Trophoblast cell (in vitro differentiated cells and primary cell): ENCODE results near the gene PRR7.
A peak's percentile ranks its signal among the peaks of the same experiment; 100 is the strongest.

Experiments used
- DNase-seq, 2 donors: peaks; one replicate each; pipeline ENCODE4 v3.0.0-alpha.2; 2016
- H2AFZ ChIP-seq: 2 replicates; pipeline ENCODE4 v1.6.1; 2013; ENCODE audit warnings: low read length, moderate library complexity, mild to moderate bottlenecking; ENCODE audit not compliant: insufficient read depth, poor library complexity
- H2AK5ac ChIP-seq: 2 replicates; pipeline ENCODE4 v1.6.1; 2013; ENCODE audit warnings: mild to moderate bottlenecking, low read length
- H2BK120ac ChIP-seq: 2 replicates; pipeline ENCODE4 v1.6.1; 2013; ENCODE audit warnings: low read length, mild to moderate bottlenecking, moderate library complexity; ENCODE audit not compliant: insufficient read depth, poor library complexity
- H2BK12ac ChIP-seq: 2 replicates; pipeline ENCODE4 v1.6.1; 2013; ENCODE audit warnings: mild to moderate bottlenecking, low read length, moderate library complexity
- H2BK5ac ChIP-seq: 2 replicates; pipeline ENCODE4 v1.6.1; 2013; ENCODE audit warnings: low read length, low read depth, moderate library complexity, mild to moderate bottlenecking; ENCODE audit not compliant: poor library complexity
- H3K14ac ChIP-seq: 2 replicates; pipeline ENCODE4 v1.6.1; 2013; ENCODE audit warnings: mild to moderate bottlenecking, low read length
- H3K18ac ChIP-seq: 2 replicates; pipeline ENCODE4 v1.6.1; 2013; ENCODE audit warnings: mild to moderate bottlenecking, low read length
- H3K23ac ChIP-seq: 2 replicates; pipeline ENCODE4 v1.6.1; 2013; ENCODE audit warnings: low read length
- H3K27ac ChIP-seq: 2 replicates; pipeline ENCODE4 v1.5.1; 2013; ENCODE audit warnings: low read depth, mild to moderate bottlenecking, inconsistent platforms, low read length, moderate library complexity
- H3K27me3 ChIP-seq: 2 replicates; pipeline ENCODE4 v1.6.1; 2013; ENCODE audit warnings: inconsistent platforms, mild to moderate bottlenecking, low read length, moderate library complexity; ENCODE audit not compliant: insufficient read depth
- H3K36me3 ChIP-seq, 2 experiments: 1 replicate in 1 of 2; 2 replicates in 1 of 2; pipeline ENCODE4 v1.6.1; 2013; ENCODE audit warnings: low read length in 2 of 2, mild to moderate bottlenecking in 2 of 2, moderate library complexity in 1 of 2; ENCODE audit not compliant: insufficient read depth in 2 of 2, control insufficient read depth in 1 of 2
- H3K4ac ChIP-seq: 2 replicates; pipeline ENCODE4 v1.6.1; 2013; ENCODE audit warnings: low read depth, mild to moderate bottlenecking, low read length, moderate library complexity
- H3K4me1 ChIP-seq, 2 experiments: 1 replicate in 1 of 2; 2 replicates in 1 of 2; pipeline ENCODE4 v1.6.1; 2013; ENCODE audit warnings: low read length in 2 of 2, mild to moderate bottlenecking in 2 of 2, moderate library complexity in 1 of 2; ENCODE audit not compliant: insufficient read depth in 2 of 2, control insufficient read depth in 1 of 2
- H3K4me2 ChIP-seq: 2 replicates; pipeline ENCODE4 v1.6.1; 2013; ENCODE audit warnings: inconsistent platforms, mild to moderate bottlenecking, low read length, moderate library complexity
- H3K4me3 ChIP-seq: 2 replicates; pipeline ENCODE4 v1.5.1; 2013; ENCODE audit warnings: mild to moderate bottlenecking, low read depth, low read length, inconsistent platforms
- H3K79me1 ChIP-seq: one replicate; pipeline ENCODE4 v1.6.1; 2013; ENCODE audit warnings: low read length
- H3K79me2 ChIP-seq: 2 replicates; pipeline ENCODE4 v1.6.1; 2013; ENCODE audit warnings: low read length, mild to moderate bottlenecking; ENCODE audit not compliant: control insufficient read depth, insufficient read depth, poor library complexity
- H3K9ac ChIP-seq: 2 replicates; pipeline ENCODE4 v1.6.1; 2013; ENCODE audit warnings: mild to moderate bottlenecking, low read length
- H3K9me3 ChIP-seq: 2 replicates; pipeline ENCODE4 v1.6.1; 2013; ENCODE audit warnings: low read depth, mild to moderate bottlenecking, control low read depth, inconsistent platforms, low read length; ENCODE audit not compliant: insufficient read depth
- H4K12ac ChIP-seq: 2 replicates; pipeline ENCODE4 v1.6.1; 2013; ENCODE audit warnings: low read depth, mild to moderate bottlenecking, low read length, moderate library complexity
- H4K8ac ChIP-seq: 2 replicates; pipeline ENCODE4 v1.6.1; 2013; ENCODE audit warnings: low read depth, mild to moderate bottlenecking, low read length, moderate library complexity
- H4K91ac ChIP-seq: one replicate; pipeline ENCODE4 v1.6.1; 2013; ENCODE audit warnings: low read depth, mild to moderate bottlenecking, low read length, moderate library complexity
- WGBS: extraction: QIAGEN DNeasy Blood & Tissue Kit; methylation state at CpG from one replicate; pipeline ENCODE4 v1.1.7; 2013; ENCODE audit warnings: missing lambda C conversion rate; ENCODE audit not compliant: insufficient read length, insufficient coverage; ENCODE audit errors: extremely low coverage; 5-methylcytosine and 5-hydroxymethylcytosine counted together

PRR7 gene

GRCh38 chr5:177434437-177434836 is 12.2 kb upstream of the PRR7 start:
- Histone ChIP-seq H3K18ac (no peak overlapping the region), H3K9me3 (peaks cover 1% of the 10 kb centered on the region), H3K27ac (no peak overlapping the region), H3K4me1 (no peaks in the 10 kb centered on the region), H2BK5ac (no peak overlapping the region), H4K91ac (no peak overlapping the region), H3K4me2 (no peak overlapping the region), H4K12ac (no peak overlapping the region), H2BK12ac (no peak overlapping the region), H3K4ac (no peak overlapping the region), H3K9ac (no peak overlapping the region), H2BK120ac (no peak overlapping the region), H3K79me2 (no peaks in the 10 kb centered on the region), H2AFZ (no peak overlapping the region), H3K4me3 (no peak overlapping the region), H3K27me3 (no peaks in the 10 kb centered on the region), H3K79me1 (no peaks in the 10 kb centered on the region), H3K23ac (no peak overlapping the region), H3K36me3 (peaks cover 62 to 70% of the 10 kb centered on the region in 2 experiments), H2AK5ac (no peak overlapping the region), H4K8ac (no peak overlapping the region), H3K14ac (no peak overlapping the region)
- no CpG with 5 or more reads among the region's 8 CpGs for WGBS
- no peak for DNase-seq

- H3K4me3 ChIP-seq, result no peak overlapping the region
- no peak overlapping the region for H3K4ac ChIP-seq
- H2BK5ac ChIP-seq, result no peak overlapping the region
- no CpG with 5 or more reads among the region's 20 CpGs for WGBS
- H3K18ac ChIP-seq, result no peak overlapping the region
- no peaks in the 10 kb centered on the region for H3K4me1 ChIP-seq
- H4K91ac ChIP-seq, result no peak overlapping the region
- H3K14ac ChIP-seq, result no peak overlapping the region
- H4K12ac ChIP-seq, result no peak overlapping the region
- H3K36me3 ChIP-seq, result peaks cover 62 to 68% of the 10 kb centered on the region in 2 experiments
- no peak overlapping the region for H2AK5ac ChIP-seq
- H2AFZ ChIP-seq, result no peak overlapping the region
- DNase-seq, result no peak
- H3K4me2 ChIP-seq, result no peak overlapping the region
- peaks cover 1% of the 10 kb centered on the region for H3K9me3 ChIP-seq
- H3K79me1 ChIP-seq, result no peaks in the 10 kb centered on the region
- no peak overlapping the region for H2BK12ac ChIP-seq
- H3K23ac ChIP-seq, result no peak overlapping the region
- H3K27me3 ChIP-seq, result no peaks in the 10 kb centered on the region
- H3K9ac ChIP-seq, result no peak overlapping the region
- H2BK120ac ChIP-seq, result no peak overlapping the region
- no peak overlapping the region for H4K8ac ChIP-seq
- H3K79me2 ChIP-seq, result no peaks in the 10 kb centered on the region
- H3K27ac ChIP-seq, result no peak overlapping the region
Measured at GRCh38 chr5:177434942-177435738, 11.5 kb upstream of the PRR7 start.

GRCh38 chr5:177435847-177436536 is 10.6 kb upstream of the PRR7 start:
- no peak overlapping the region for H3K9ac ChIP-seq
- H2AK5ac ChIP-seq, result no peak overlapping the region
- no peak overlapping the region for H2BK5ac ChIP-seq
- H3K4me2 ChIP-seq, result no peak overlapping the region
- H4K12ac ChIP-seq, result no peak overlapping the region
- H3K4me3 ChIP-seq, result no peak overlapping the region
- H4K8ac ChIP-seq, result no peak overlapping the region
- H3K36me3 ChIP-seq, result peaks cover 67 to 76% of the 10 kb centered on the region in 2 experiments
- H2AFZ ChIP-seq, result no peak overlapping the region
- H3K27me3 ChIP-seq, result no peaks in the 10 kb centered on the region
- H4K91ac ChIP-seq, result no peak overlapping the region
- H3K4me1 ChIP-seq, result no peaks in the 10 kb centered on the region
- H3K9me3 ChIP-seq, result peaks cover 1% of the 10 kb centered on the region
- no peaks in the 10 kb centered on the region for H3K79me1 ChIP-seq
- H3K4ac ChIP-seq, result no peak overlapping the region
- no peak for DNase-seq
- H2BK12ac ChIP-seq, result no peak overlapping the region
- no peak overlapping the region for H3K27ac ChIP-seq
- no peak overlapping the region for H2BK120ac ChIP-seq
- no peaks in the 10 kb centered on the region for H3K79me2 ChIP-seq
- no peak overlapping the region for H3K23ac ChIP-seq
- H3K14ac ChIP-seq, result no peak overlapping the region
- no CpG with 5 or more reads among the region's 37 CpGs for WGBS
- no peak overlapping the region for H3K18ac ChIP-seq

- WGBS, result no CpG with 5 or more reads among the region's 4 CpGs
- Histone ChIP-seq H3K36me3 (peaks cover 68 to 74% of the 10 kb centered on the region in 2 experiments), H3K4me1 (no peaks in the 10 kb centered on the region), H3K79me1 (no peaks in the 10 kb centered on the region), H3K9ac (no peak overlapping the region), H4K91ac (no peak overlapping the region), H3K23ac (no peak overlapping the region), H3K79me2 (no peaks in the 10 kb centered on the region), H4K8ac (no peak overlapping the region), H3K4me2 (no peak overlapping the region), H3K27me3 (no peaks in the 10 kb centered on the region), H2BK12ac (no peak overlapping the region), H3K9me3 (peaks cover 1% of the 10 kb centered on the region), H2BK120ac (no peak overlapping the region), H3K18ac (no peak overlapping the region), H4K12ac (no peak overlapping the region), H2BK5ac (no peak overlapping the region), H3K27ac (no peak overlapping the region), H2AK5ac (no peak overlapping the region), H2AFZ (no peak overlapping the region), H3K14ac (no peak overlapping the region), H3K4me3 (no peak overlapping the region), H3K4ac (no peak overlapping the region)
- peak in 1 of 2 donors; percentile 39 for DNase-seq
Measured at GRCh38 chr5:177437623-177438022, 9.0 kb upstream of the PRR7 start.
